HG03342 (cell line): Measurements from ENCODE around the gene TDRD5.
"Not testable (repeated sequence)": the region's sequence is repeated elsewhere in the genome, so short reads cannot be mapped to it uniquely, and the experiment has no call there.

ENCODE experiments used
- ATAC-seq: cut with Tn5 transposase; IDR thresholded peaks from one replicate; pipeline ENCODE4 v1.9.1; 2021; ENCODE audit warnings: mild to moderate bottlenecking, moderate library complexity; ENCODE audit not compliant: unreplicated experiment

Gene TDRD5

GRCh38 chr1:179599623-179600249, 8.1 kb downstream of the TDRD5 start:
- ATAC-seq = no peak

DNA sequence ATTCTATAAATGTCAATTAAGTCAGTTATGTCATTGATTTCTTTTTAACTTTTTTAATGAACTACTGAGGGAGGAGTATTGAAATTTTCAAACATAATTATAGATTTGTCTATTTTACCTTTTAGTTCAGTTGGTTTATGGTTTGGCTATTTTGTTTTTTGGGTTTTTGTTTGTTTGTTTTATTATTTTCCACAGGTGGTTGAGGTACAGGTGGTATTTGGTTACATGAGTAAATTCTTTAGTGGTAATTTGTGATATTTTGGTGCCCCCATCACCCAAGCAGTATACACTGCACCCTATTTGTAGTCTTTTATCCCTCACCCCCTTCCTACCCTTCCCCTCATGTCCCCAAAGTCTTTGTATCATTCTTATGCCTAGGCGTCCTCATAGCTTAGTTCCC, 9.5 kb downstream of the TDRD5 start:
- ATAC-seq = no peak

DNA sequence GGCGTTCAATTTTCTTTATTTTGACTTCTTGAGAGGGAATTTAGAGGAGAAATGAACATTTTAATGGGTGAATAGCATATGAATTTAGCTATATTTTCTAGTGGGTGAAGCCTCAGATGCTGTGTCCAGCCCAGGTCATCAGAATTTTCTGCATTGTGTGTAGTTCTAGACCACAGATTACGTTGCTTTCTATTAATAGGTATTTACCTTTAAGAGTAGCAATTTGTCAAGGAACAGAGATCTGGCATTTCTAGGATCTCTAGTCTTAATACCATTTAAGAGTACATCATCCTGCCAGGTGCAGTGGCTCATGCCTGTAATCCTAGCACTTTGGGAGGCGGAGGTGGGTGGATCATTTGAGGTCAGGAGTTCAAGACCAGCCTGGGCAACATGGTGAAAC, 20.7 kb downstream of the TDRD5 start:
- ATAC-seq = no peak

DNA sequence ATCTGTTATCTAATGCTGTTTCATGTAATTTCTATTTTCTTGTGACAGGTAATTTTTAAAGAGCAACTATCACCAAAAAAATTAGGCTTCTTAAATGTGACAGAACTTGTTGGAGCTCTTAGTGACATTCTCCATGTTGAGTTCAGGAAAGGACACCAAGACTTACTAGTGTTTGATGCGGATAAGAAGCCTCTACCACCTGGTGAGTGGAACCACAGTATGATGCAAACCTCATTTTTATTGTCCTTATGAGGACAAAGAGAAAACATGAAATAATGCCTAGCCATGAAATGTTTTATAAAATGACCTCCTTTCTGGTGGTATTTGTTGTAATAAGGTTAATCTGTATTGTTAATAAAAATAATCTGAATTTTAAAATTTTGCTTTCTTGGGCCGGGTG, 39.1 kb downstream of the TDRD5 start:
- ATAC-seq = no peak

DNA sequence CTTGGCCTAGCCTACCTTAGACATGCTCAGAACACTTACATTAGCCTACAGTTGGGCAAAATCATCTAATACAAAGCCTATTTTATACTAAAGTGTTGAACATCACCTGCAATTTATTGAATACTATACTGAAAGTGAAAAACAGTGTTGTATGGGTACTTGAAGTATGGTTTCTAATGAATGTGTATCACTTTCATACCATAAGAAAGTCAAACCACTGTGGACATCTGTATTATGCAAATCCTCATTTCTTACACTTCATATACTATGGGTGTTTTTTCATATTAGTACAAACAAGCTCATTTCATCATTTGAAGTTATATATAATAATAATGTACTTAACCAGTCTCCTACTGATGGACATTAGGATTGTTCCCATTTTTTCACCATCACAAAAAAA, 41.2 kb downstream of the TDRD5 start:
- peak; percentile 75 for ATAC-seq

DNA sequence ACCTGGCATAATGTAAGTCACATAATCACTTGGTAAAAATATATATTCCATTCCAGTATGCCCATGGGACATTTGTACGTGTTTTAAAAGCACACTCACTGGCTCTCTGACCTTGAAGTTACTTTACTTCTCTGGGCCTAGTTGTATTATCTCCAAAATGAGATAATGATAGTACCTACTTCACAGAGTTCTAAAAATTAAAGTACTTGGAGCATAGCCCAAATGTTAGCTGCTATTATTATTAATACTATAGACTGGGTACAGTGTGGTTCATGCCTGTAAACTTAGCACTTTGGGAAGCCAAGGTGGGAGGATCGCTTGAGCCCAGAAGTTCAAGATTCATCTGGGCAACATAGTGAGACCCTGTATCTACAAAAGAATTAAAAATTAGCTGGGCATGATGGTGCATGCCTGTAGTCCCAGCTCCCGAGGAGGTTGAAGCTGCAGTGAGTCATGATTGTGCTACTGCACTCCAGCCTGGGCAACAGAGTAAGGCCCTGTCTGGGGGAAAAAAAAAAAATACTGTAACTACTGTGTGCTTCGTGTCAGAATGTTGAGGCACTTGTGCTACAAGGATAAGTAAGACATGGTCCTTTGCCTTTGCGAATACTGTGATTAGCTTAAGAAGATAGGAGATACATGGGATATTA, 45.7 kb downstream of the TDRD5 start:
- no peak for ATAC-seq

DNA sequence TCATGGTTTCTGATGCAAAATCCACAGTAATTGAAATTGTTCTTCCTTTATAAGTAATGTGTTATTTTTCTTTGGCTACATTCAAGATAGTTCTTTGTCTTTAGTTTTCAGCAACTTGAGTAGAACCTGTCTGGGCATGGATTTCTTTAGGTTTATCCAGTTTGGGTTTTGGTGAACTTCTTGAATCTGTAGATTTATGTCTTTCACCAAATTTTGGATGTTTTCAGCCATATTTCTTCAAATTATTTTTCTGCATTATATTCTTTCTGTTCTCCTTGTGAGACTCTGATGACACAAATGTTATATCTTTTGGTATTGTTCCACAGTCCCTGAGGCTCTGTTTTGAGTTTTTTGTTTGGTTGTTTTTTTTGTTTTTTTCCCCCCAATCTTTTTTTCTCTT, 69.4 kb downstream of the TDRD5 start:
- no peak for ATAC-seq

DNA sequence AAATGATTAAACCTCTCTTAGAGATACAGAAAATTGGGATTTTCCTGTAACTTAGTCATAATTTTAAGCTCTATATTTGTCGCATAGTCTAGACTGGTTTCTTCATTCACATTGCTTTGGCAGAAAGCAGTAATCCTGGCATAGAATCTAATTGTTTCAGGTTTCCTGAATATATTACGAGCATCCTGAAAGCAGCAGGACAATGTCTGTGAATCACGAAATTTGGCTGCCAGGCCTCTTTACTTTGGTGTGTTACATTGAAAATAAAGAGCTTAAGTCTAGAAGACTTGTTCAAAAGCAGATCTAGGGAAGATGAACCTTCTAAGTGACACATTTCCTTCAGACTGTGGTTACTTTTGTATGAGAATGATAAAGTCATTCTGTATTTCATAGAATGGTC, 72.2 kb downstream of the TDRD5 start:
- no peak for ATAC-seq

DNA sequence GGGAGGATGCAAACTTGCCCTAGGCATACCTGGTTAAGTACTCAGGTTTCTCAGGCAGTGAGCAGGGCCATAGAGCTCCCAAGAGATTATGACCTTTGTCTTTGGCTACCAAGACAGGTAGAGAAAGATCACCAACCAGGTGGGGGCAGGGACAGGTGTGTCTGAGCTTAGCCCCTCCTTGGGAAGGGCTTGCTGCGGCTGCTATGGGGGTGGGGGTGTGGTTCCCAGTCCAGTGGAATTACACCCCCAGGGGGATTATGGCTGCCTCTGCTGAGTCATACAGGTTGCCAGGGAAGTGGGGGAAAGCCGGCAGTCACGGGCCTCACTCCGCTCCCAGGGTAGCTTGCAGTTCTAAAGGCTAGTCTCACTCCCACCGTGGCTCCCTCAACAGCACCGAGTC, 86.2 kb downstream of the TDRD5 start:
- no peak for ATAC-seq

DNA sequence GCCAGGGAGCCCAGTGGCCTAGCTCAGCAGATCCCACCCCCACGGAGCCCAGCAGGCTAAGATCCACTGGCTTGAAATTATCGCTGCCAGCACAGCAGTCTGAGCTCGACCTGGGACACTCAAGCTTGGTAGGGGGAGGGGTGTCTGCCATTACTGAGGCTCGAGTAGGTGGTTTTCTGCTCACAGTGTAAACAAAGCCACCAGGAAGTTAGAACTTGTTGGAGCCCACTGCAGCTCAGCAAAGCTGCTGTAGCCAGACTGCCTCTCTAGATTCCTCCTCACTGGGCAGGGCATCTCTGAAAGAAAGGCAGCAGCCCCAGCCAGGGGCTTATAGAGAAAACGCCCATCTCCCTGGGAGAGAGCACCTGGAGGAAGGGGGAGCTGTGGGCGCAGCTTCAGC, 102.9 kb downstream of the TDRD5 start:
- not testable (repeated sequence) for ATAC-seq

GRCh38 chr1:179702946-179703539, 111.4 kb downstream of the TDRD5 start:
- no peak for ATAC-seq

GRCh38 chr1:179706339-179706941, 114.8 kb downstream of the TDRD5 start:
- no peak for ATAC-seq

DNA sequence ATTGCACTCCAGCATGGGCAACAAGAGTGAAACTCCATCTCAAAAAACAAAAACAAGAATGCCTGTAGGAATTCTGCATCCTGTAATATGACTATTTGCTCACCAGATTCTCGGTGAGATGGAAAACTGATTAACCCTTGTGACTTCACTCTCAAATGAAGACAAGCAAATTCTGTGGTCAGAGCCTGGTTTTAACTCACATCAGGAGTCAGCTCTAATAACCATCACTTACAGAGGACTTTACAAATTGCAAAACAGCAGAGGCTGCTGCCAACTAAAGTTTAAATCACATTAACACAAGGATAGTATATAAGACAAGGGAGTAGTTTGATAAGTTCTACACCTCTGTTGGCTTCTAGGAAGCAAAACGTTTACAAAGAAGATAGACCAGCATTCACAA, 115.8 kb downstream of the TDRD5 start:
- no peak for ATAC-seq

DNA sequence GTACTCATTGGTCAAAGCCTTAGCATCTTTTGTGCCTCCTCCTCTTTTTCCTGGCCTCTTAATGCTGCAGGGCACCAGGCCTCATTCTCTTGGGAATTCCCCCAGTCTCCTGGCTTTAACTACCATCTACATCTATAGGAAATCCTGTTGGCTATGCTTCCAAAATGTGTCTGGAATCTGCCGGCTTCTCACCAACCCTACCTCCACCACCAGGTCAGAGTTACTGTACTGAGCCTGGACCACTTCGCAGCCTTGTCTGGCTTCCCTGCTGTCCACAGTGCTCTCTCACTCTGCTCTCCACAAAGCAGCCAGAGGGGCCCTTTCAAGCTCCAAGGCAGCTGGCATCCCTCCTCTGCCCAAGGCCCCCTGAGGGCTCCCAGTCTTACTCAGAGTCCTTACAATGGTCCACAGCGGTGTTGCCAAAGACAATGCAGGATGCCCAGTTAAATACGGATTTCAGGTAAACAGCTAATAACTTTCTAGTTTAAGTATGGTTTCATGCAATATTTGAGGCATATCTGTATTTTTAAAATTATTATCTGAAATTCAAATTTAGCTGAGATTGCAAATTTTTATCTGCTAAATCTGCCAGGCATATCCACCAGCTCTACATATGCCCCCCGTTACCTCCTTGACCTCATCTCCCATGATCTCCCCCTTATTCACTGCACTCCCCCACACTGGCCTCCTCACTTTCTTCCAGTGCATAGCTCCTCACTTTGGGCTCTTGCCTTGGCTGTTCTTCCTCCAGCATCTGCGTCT, 117.0 kb downstream of the TDRD5 start:
- ATAC-seq = no peak

- ATAC-seq = peak; percentile 79
These were observed 118.3 kb downstream of the TDRD5 start for GRCh38 chr1:179709841-179710329.

DNA sequence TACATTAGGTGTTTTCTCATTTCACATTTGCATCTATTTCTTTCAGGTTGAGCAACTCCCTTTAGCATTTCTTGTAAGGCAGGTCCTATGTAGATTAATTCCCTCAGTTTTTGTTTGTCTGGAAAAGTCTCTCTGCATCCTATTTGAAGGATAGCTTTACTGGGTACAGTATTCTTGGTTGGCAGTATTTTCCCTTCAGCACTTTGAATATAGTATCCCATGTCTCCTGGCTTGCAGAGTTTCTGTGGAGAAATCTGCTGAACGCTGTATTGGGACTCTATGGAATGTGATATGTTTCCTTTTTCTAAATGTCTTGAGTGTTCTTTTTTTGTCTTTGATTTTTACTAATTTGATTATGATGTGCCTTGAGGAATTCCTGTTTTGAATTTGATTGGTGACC, 122.5 kb downstream of the TDRD5 start:
- ATAC-seq = no peak

GRCh38 chr1:179714623-179715022, 123.0 kb downstream of the TDRD5 start:
- no peak for ATAC-seq

DNA sequence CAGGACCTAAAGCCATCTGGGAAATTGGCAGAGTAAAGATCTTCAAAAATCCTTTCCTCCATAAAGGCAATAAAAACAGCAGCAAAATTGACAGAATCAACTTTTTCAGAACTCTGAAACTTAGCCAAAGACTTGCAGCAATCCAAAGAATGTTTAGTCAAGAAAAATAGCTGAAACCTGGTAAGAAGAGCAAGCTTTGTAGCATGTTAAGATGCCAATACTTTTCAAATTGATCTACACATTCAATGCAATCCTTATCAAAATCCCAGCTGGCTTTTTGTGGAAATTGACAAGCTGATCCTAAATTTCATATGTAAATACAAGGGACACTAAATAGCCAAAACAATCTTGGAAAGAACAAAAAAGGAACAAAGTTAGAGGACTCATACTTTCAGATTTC, 127.6 kb downstream of the TDRD5 start:
- ATAC-seq = no peak

DNA sequence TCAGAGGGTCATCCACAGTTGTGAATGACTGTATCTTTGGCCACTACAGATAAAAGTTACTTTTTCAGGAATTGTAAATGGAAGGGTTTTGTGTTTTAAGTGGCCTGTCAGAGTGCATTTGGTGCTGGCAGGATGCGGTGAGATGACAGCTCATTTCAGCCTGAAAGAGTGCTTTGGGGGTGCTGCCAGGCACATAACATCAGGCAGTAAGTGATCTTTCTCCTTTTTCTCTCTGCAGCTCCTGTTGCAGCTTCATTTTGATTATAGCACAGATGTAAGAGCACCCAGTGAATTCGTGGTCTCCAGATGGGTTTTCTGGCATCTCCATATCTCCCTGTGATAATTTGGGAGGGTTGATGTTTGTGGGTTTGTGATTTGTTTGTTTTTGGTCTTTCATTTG, 136.6 kb downstream of the TDRD5 start:
- no peak for ATAC-seq

DNA sequence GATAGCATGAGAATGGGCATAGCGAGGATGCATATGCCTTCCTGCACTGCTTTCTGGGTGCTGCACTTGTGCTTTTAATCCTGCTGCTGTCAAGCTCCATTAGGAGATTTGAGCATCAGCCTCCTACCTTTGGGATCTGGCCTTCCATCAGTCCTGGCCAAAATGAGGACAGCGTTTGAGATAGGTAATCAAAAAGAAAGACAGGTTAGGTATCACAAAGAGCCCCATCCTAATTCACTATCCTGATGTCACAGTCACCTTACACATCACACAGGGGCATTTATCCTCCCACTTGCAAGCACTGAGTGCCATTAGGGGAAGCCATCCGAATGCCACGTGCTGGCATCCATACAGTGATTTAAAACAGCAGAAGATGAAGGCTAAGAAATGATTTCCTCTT, 138.2 kb downstream of the TDRD5 start:
- no peak for ATAC-seq

GRCh38 chr1:179731643-179732042, 140.0 kb downstream of the TDRD5 start:
- no peak for ATAC-seq
